H1 (cell line): Measurements from ENCODE around the gene HLF. TPM values are rescaled to one million over a fixed set of nuclear protein-coding genes. Genes with fewer than 3 reads are reported as not detected.

Experiments used
- CTCF ChIA-PET: fragments of 300-600 bp; sonication (Branson Sonifier 250); formaldehyde crosslinking; loops from one replicate; lab custom pipeline; 2021; ENCODE audit not compliant: partially characterized antibody; lab: Charles Lee
- POLR2A ChIA-PET: fragments of 300-600 bp; sonication (Branson Sonifier 250); formaldehyde crosslinking; loops from one replicate; lab custom pipeline; 2021; ENCODE audit warnings: inconsistent platforms; ENCODE audit not compliant: partially characterized antibody; lab: Charles Lee
- DNase-seq, 2 experiments: peaks; one replicate each; pipeline versions ENCODE4 v3.0.0 to v3.0.0-alpha.2; 2010 to 2022; ENCODE audit warnings: low spot score in 2 of 2, low read depth in 1 of 2, mixed read lengths in 1 of 2
- FAIRE-seq: peaks from 2 replicates; lab custom pipeline; 2011; peaks lifted over from hg19 to GRCh38; lab: Jason Lieb, UNC
- H2AFZ ChIP-seq: 2 replicates; pipeline ENCODE4 v1.8.1; 2012; ENCODE audit warnings: low read length, inconsistent platforms
- H2AK5ac ChIP-seq: 2 replicates; pipeline ENCODE4 v1.6.1; 2013; ENCODE audit warnings: low read depth, low read length
- H2BK120ac ChIP-seq: replicated peaks from 2 replicates; pipeline ENCODE3; 2013; ENCODE audit warnings: low read depth, low read length, inconsistent platforms
- H2BK12ac ChIP-seq: 2 replicates; pipeline ENCODE4 v1.6.1; 2013; ENCODE audit warnings: low read depth, low read length
- H2BK15ac ChIP-seq: 2 replicates; pipeline ENCODE4 v1.6.1; 2013; ENCODE audit warnings: low read length
- H2BK20ac ChIP-seq: 2 replicates; pipeline ENCODE4 v1.6.1; 2013; ENCODE audit warnings: low read length
- H2BK5ac ChIP-seq: 2 replicates; pipeline ENCODE4 v1.6.1; 2013; ENCODE audit warnings: low read depth, low read length
- H3K14ac ChIP-seq: 2 replicates; pipeline ENCODE4 v1.6.1; 2013; ENCODE audit warnings: inconsistent platforms; ENCODE audit not compliant: insufficient read length
- H3K18ac ChIP-seq: 2 replicates; pipeline ENCODE4 v1.6.1; 2013; ENCODE audit warnings: low read length; ENCODE audit errors: extremely low read depth
- H3K23ac ChIP-seq: 2 replicates; pipeline ENCODE4 v1.6.1; 2013; ENCODE audit warnings: inconsistent platforms; ENCODE audit not compliant: insufficient read length
- H3K23me2 ChIP-seq: 2 replicates; pipeline ENCODE4 v1.6.1; 2013; ENCODE audit warnings: low read depth, low read length
- H3K27ac ChIP-seq: 2 replicates; pipeline ENCODE4 v1.6.1; 2011; ENCODE audit warnings: low read depth, low read length, inconsistent platforms
- H3K27me3 ChIP-seq, 4 experiments: replicated peaks in 1 of 4; 1 replicate in 1 of 4; 2 replicates in 3 of 4; pipeline versions ENCODE4 v1.6.1 to v1.8.1; 2011 to 2013; ENCODE audit warnings: low read length in 3 of 4, mild to moderate bottlenecking in 3 of 4, inconsistent platforms in 2 of 4, mixed read lengths in 2 of 4, moderate library complexity in 1 of 4; ENCODE audit not compliant: control insufficient read depth in 3 of 4, insufficient read depth in 3 of 4; ENCODE audit errors: extremely low read depth in 1 of 4
- H3K36me3 ChIP-seq, 4 experiments: 2 replicates each; pipeline versions ENCODE4 v1.6.1 to v1.8.1; 2011 to 2013; ENCODE audit warnings: mild to moderate bottlenecking in 4 of 4, low read length in 3 of 4, moderate library complexity in 2 of 4, control low read depth in 1 of 4, inconsistent platforms in 1 of 4; ENCODE audit not compliant: insufficient read depth in 4 of 4, control insufficient read depth in 2 of 4
- H3K4ac ChIP-seq: replicated peaks from 2 replicates; pipeline ENCODE3; 2013; ENCODE audit warnings: low read length, low read depth, mixed read lengths, inconsistent platforms; ENCODE audit not compliant: insufficient read length
- H3K4me1 ChIP-seq, 4 experiments: replicated peaks in 1 of 4; 1 replicate in 1 of 4; 2 replicates in 3 of 4; pipeline versions ENCODE4 v1.6.1 to v1.8.1; 2011 to 2013; ENCODE audit warnings: low read length in 3 of 4, inconsistent platforms in 2 of 4, mixed read lengths in 1 of 4; ENCODE audit not compliant: insufficient read depth in 4 of 4, control insufficient read depth in 3 of 4
- H3K4me2 ChIP-seq, 2 experiments: 2 replicates each; pipeline versions ENCODE4 v1.6.1 to v1.8.1; 2011 to 2013; ENCODE audit warnings: low read depth in 2 of 2, low read length in 2 of 2, control low read depth in 1 of 2, inconsistent platforms in 1 of 2, mild to moderate bottlenecking in 1 of 2; ENCODE audit not compliant: insufficient read depth in 1 of 2
- H3K4me3 ChIP-seq, 4 experiments: fragments of 200-600, 300-600 bp in 1 of 4; sonication (generic), shearing (Covaris generic), sonication (Bioruptor Twin) in 1 of 4; 2 replicates each; pipeline versions ENCODE4 v1.5.1 to v1.8.1; 2011 to 2016; ENCODE audit warnings: low read length in 4 of 4, low read depth in 3 of 4, control low read depth in 2 of 4, inconsistent platforms in 2 of 4, mild to moderate bottlenecking in 2 of 4, mixed read lengths in 1 of 4, moderate library complexity in 1 of 4; ENCODE audit not compliant: insufficient read depth in 2 of 4; ENCODE audit errors: extremely low read depth in 1 of 4
- H3K56ac ChIP-seq: replicated peaks from 2 replicates; pipeline ENCODE3; 2013; ENCODE audit warnings: low read depth, mild to moderate bottlenecking, mixed read lengths, low read length, inconsistent platforms; ENCODE audit not compliant: insufficient read length
- H3K79me1 ChIP-seq: 2 replicates; pipeline ENCODE4 v1.6.1; 2013; ENCODE audit warnings: low read depth, low read length, control low read depth
- H3K79me2 ChIP-seq, 2 experiments: 2 replicates each; pipeline versions ENCODE4 v1.6.1 to v1.8.1; 2012 to 2013; ENCODE audit warnings: low read length in 2 of 2, mild to moderate bottlenecking in 2 of 2, inconsistent platforms in 1 of 2; ENCODE audit not compliant: insufficient read depth in 2 of 2, control insufficient read depth in 1 of 2
- H3K9ac ChIP-seq, 4 experiments: replicated peaks in 1 of 4; 1 replicate in 1 of 4; 2 replicates in 3 of 4; pipeline versions ENCODE4 v1.6.1 to v1.8.1; 2011 to 2013; ENCODE audit warnings: low read depth in 3 of 4, low read length in 3 of 4, control low read depth in 2 of 4, mild to moderate bottlenecking in 2 of 4, moderate library complexity in 2 of 4, inconsistent platforms in 1 of 4; ENCODE audit errors: extremely low read depth in 1 of 4
- H3K9me3 ChIP-seq, 2 experiments: 2 replicates each; pipeline versions ENCODE4 v1.6.1 to v1.8.1; 2012 to 2013; ENCODE audit warnings: mild to moderate bottlenecking in 2 of 2, moderate library complexity in 2 of 2, control low read depth in 1 of 2, inconsistent platforms in 1 of 2, low read depth in 1 of 2, low read length in 1 of 2, mixed read lengths in 1 of 2; ENCODE audit not compliant: insufficient read depth in 2 of 2
- H4K20me1 ChIP-seq, 2 experiments: replicated peaks in 1 of 2; 2 replicates each; pipeline versions ENCODE3 to v1.8.1; 2011 to 2013; ENCODE audit warnings: inconsistent platforms in 2 of 2, low read length in 2 of 2, mild to moderate bottlenecking in 1 of 2; ENCODE audit not compliant: insufficient read depth in 2 of 2, control insufficient read depth in 1 of 2
- H4K5ac ChIP-seq: 2 replicates; pipeline ENCODE4 v1.6.1; 2013; ENCODE audit warnings: low read length, low read depth, mixed read lengths, inconsistent platforms; ENCODE audit not compliant: insufficient read length
- H4K8ac ChIP-seq: 2 replicates; pipeline ENCODE4 v1.8.0; 2013; ENCODE audit warnings: mild to moderate bottlenecking, moderate library complexity, low read length, inconsistent platforms; ENCODE audit not compliant: insufficient read depth; ENCODE audit errors: extremely low read depth
- H4K91ac ChIP-seq: replicated peaks from 2 replicates; pipeline ENCODE3; 2013; ENCODE audit warnings: low read length, mixed read lengths, inconsistent platforms; ENCODE audit not compliant: insufficient read length
- BCL11A ChIP-seq, 2 experiments: IDR thresholded peaks; one replicate each; pipeline ENCODE4 v1.6.1; 2011; ENCODE audit warnings: low read depth in 2 of 2, low read length in 2 of 2, mild to moderate bottlenecking in 2 of 2
- CBX8 ChIP-seq: fragments of 300-800, 300-1000 bp; sonication (generic); IDR thresholded peaks from 2 replicates; pipeline ENCODE4 v1.7.1; 2016; ENCODE audit warnings: low read depth, low read length, borderline replicate concordance
- GABPA ChIP-seq: IDR thresholded peaks from 2 replicates; pipeline ENCODE4 v1.6.1; 2011; ENCODE audit warnings: mild to moderate bottlenecking, low read length, moderate library complexity, borderline replicate concordance; ENCODE audit not compliant: insufficient read depth
- GTF2F1 ChIP-seq: IDR thresholded peaks from 2 replicates; pipeline ENCODE4 v1.6.1; 2012; ENCODE audit warnings: low read depth, low read length, improper control_type of control experiment, borderline replicate concordance
- KDM4A ChIP-seq: IDR thresholded peaks from one replicate; pipeline ENCODE4 v1.7.1; 2012; ENCODE audit warnings: low read depth, mild to moderate bottlenecking, moderate library complexity, low read length, inconsistent platforms; ENCODE audit not compliant: severe bottlenecking
- NANOG ChIP-seq: IDR thresholded peaks from 2 replicates; pipeline ENCODE4 v1.6.1; 2011; ENCODE audit warnings: low read length, low read depth, mild to moderate bottlenecking, inconsistent platforms; ENCODE audit not compliant: insufficient read depth, poor library complexity, severe bottlenecking
- POLR2A ChIP-seq, 2 experiments: IDR thresholded peaks; 1 replicate in 1 of 2; 2 replicates in 1 of 2; pipeline ENCODE4 v1.6.1; 2011; ENCODE audit warnings: low read depth in 2 of 2, low read length in 2 of 2, mild to moderate bottlenecking in 2 of 2; ENCODE audit errors: control extremely low read depth in 1 of 2
- POU5F1 ChIP-seq: IDR thresholded peaks from 2 replicates; pipeline ENCODE4 v1.6.1; 2011; ENCODE audit warnings: low read depth, mild to moderate bottlenecking, low read length, moderate library complexity
- SUZ12 ChIP-seq: fragments of 200-600 bp; sonication (generic); IDR thresholded peaks from 2 replicates; pipeline ENCODE4 v1.6.1; 2012; ENCODE audit warnings: mild to moderate bottlenecking, inconsistent platforms, low read length, moderate library complexity, mixed read lengths
- YY1 ChIP-seq: IDR thresholded peaks from 2 replicates; pipeline ENCODE4 v1.6.1; 2011; ENCODE audit warnings: low read depth, mild to moderate bottlenecking, low read length
- WGBS, 2 experiments: shearing (Covaris generic) in 1 of 2; methylation state at CpG; one replicate each; pipeline versions ENCODE4 v1.1.6 to v1.1.7; 2013 to 2015; ENCODE audit warnings: low lambda C conversion rate in 2 of 2, mixed read lengths in 2 of 2, inconsistent platforms in 1 of 2, low coverage in 1 of 2, missing lambda C conversion rate in 1 of 2; ENCODE audit not compliant: insufficient replicate concordance in 2 of 2, insufficient coverage in 1 of 2, insufficient read length in 1 of 2; ENCODE audit errors: extremely low coverage in 1 of 2, missing lambda C conversion rate in 1 of 2; 5-methylcytosine and 5-hydroxymethylcytosine counted together
- polyA plus RNA-seq, 7 experiments: library from polyadenylated mRNA; depleted of rRNA in 3 of 7; stranded (reverse) in 5 of 7; unstranded in 2 of 7; fragments of >200 nt in 5 of 7; fragments of 200-250 nt in 2 of 7; gene quantifications; 1 replicate in 5 of 7; 2 replicates in 1 of 7; 4 replicates in 1 of 7; pipeline versions ENCODE4 v1.2.1 to v1.2.3, GENCODE V29; 2011 to 2013; ENCODE audit warnings: missing spikeins in 2 of 7, mixed read lengths in 2 of 7
- total RNA-seq: library from RNA; stranded (reverse); fragmentation: NEBNext Ultra II Directional; extraction: Animal tissue kit (Norgen Biotek cat#: 25700); gene quantifications from 2 replicates; pipeline ENCODE4 v1.2.1, GENCODE V29; 2021
- TF ChIP-seq, protein P1 (sequence below): IDR thresholded peaks from 2 replicates; pipeline ENCODE4 v1.6.1; 2011; ENCODE audit warnings: low read length, improper control_type of control experiment
- TF ChIP-seq, protein P2 (sequence below): IDR thresholded peaks from 2 replicates; pipeline ENCODE4 v1.6.1; 2012; ENCODE audit warnings: inconsistent platforms

Gene HLF
- total and polyA plus RNA-seq, 2 of the 8 experiments (the other 6 are each of a cell fraction or from before 2014, with no cell fraction given): 0.39 to 0.60 TPM

DNA sequence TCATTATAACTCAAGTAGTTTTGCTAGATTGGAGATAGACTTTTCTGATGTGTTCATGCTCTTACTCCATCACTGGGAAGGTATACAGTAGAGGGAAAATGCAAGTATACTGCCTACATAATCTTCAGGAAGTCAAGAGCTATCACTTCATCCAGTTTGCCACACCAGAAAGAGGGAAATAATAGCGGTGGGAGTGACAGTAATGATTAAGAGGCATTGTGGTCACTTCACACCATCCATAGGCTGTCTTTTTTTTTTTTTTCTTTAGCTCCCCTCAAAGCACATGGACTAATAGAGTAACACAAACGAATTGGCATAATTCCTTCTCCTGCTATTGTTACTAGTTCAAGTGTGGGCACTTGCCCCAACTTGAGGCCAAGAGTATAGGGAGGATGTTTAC, 28.4 kb upstream of the HLF start:
- no peak overlapping the region for H3K9ac ChIP-seq
- H4K91ac ChIP-seq: no peak overlapping the region
- H3K79me2 ChIP-seq: no peaks in the 10 kb centered on the region
- H3K4me3 ChIP-seq: no peak overlapping the region
- H3K56ac ChIP-seq: no peak overlapping the region
- H3K9me3 ChIP-seq: no peaks in the 10 kb centered on the region
- H4K20me1 ChIP-seq: no peaks in the 10 kb centered on the region
- CTCF ChIA-PET: no interaction called here
- H4K8ac ChIP-seq: no peak overlapping the region
- FAIRE-seq (no peak), DNase-seq (no peak)
- H2BK15ac ChIP-seq: no peak overlapping the region
- H3K18ac ChIP-seq: no peak overlapping the region
- no peak overlapping the region for H3K27ac ChIP-seq
- no peaks in the 10 kb centered on the region for H3K79me1 ChIP-seq
- peaks cover 0 to 3% (median 0%) of the 10 kb centered on the region in 4 experiments; a peak in 2 of 7 replicates for H3K4me1 ChIP-seq
- no peak overlapping the region for H4K5ac ChIP-seq
- H2AK5ac ChIP-seq: no peak overlapping the region
- H3K4ac ChIP-seq: no peak overlapping the region
- no peak overlapping the region for H2BK12ac ChIP-seq
- H3K4me2 ChIP-seq: no peak overlapping the region
- H2BK120ac ChIP-seq: no peak overlapping the region
- no peaks in the 10 kb centered on the region for H3K36me3 ChIP-seq
- no peak overlapping the region for H3K23ac ChIP-seq
- WGBS, 2 experiments: 100% methylated on average over 1 of the region's 2 CpGs; no CpG with 5 or more reads in 1 of the 2 experiments
- no peak overlapping the region for H3K14ac ChIP-seq
- no peak overlapping the region for H2AFZ ChIP-seq
- no peak overlapping the region for H2BK5ac ChIP-seq
- H3K27me3 ChIP-seq: peaks cover 0 to 5% (median 2%) of the 10 kb centered on the region in 4 experiments; a peak in 3 of 7 replicates
- H3K23me2 ChIP-seq: peaks cover 3% of the 10 kb centered on the region
- POLR2A ChIA-PET: no interaction called here
- H2BK20ac ChIP-seq: no peak overlapping the region
- TF ChIP-seq POLR2A (IDR thresholded peaks at IDR 0.05; ENCODE audit: control extremely low read depth in 1 of 2, low read depth in 2 of 2, low read length in 2 of 2): no peak
- TF ChIP-seq BCL11A (IDR thresholded peaks at IDR 0.05; ENCODE audit: low read depth in 2 of 2, low read length in 2 of 2): no peak
- TF ChIP-seq SUZ12: no peak
- no peak for TF ChIP-seq POU5F1
- no peak for TF ChIP-seq KDM4A
- no peak for TF ChIP-seq GABPA
- TF ChIP-seq CBX8: no peak
- TF ChIP-seq NANOG: no peak
- no peak for TF ChIP-seq YY1
- TF ChIP-seq, protein P1, sequence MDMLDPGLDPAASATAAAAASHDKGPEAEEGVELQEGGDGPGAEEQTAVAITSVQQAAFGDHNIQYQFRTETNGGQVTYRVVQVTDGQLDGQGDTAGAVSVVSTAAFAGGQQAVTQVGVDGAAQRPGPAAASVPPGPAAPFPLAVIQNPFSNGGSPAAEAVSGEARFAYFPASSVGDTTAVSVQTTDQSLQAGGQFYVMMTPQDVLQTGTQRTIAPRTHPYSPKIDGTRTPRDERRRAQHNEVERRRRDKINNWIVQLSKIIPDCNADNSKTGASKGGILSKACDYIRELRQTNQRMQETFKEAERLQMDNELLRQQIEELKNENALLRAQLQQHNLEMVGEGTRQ: no peak
- TF ChIP-seq, protein P2, sequence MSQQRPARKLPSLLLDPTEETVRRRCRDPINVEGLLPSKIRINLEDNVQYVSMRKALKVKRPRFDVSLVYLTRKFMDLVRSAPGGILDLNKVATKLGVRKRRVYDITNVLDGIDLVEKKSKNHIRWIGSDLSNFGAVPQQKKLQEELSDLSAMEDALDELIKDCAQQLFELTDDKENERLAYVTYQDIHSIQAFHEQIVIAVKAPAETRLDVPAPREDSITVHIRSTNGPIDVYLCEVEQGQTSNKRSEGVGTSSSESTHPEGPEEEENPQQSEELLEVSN: no peak
- no peak for TF ChIP-seq GTF2F1
